Measurements from ENCODE around the gene TNS1. TPM values are rescaled to one million over a fixed set of nuclear protein-coding genes. Genes with fewer than 3 reads are reported as not detected.

Gene TNS1
- total RNA-seq, 4 donors from 2014 or later: 57.7 to 120 (median 95.7) TPM

GRCh38 chr2:218002143-218002844 is 501 bp downstream of the TNS1 start:
- 33 to 37% methylated on average over 8 to 12 of the region's 12 CpGs for WGBS, 2 donors
- DNase-seq (ENCODE audit: low spot score in 2 of 2): no peak
- H3K4me3 ChIP-seq (ENCODE audit: low read depth, poor library complexity, severe bottlenecking): no peak overlapping the region
- TF ChIP-seq, protein P1, sequence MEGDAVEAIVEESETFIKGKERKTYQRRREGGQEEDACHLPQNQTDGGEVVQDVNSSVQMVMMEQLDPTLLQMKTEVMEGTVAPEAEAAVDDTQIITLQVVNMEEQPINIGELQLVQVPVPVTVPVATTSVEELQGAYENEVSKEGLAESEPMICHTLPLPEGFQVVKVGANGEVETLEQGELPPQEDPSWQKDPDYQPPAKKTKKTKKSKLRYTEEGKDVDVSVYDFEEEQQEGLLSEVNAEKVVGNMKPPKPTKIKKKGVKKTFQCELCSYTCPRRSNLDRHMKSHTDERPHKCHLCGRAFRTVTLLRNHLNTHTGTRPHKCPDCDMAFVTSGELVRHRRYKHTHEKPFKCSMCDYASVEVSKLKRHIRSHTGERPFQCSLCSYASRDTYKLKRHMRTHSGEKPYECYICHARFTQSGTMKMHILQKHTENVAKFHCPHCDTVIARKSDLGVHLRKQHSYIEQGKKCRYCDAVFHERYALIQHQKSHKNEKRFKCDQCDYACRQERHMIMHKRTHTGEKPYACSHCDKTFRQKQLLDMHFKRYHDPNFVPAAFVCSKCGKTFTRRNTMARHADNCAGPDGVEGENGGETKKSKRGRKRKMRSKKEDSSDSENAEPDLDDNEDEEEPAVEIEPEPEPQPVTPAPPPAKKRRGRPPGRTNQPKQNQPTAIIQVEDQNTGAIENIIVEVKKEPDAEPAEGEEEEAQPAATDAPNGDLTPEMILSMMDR (IDR thresholded peaks at IDR 0.05): no peak
- no peak for TF ChIP-seq POLR2A (IDR thresholded peaks at IDR 0.05)
- intact Hi-C loops (cut with DNase I; ENCODE audit: low total_unique reads): no loop called here

- H3K4me3 ChIP-seq (ENCODE audit: low read depth, poor library complexity, severe bottlenecking): no peak overlapping the region
- no peak for TF ChIP-seq POLR2A (IDR thresholded peaks at IDR 0.05)
- TF ChIP-seq, protein P1 (IDR thresholded peaks at IDR 0.05): no peak
- WGBS, 2 donors: 36 to 55% methylated on average over 4 of the region's 4 CpGs
- no peak for DNase-seq (ENCODE audit: low spot score in 2 of 2)
- intact Hi-C loops (cut with DNase I; ENCODE audit: low total_unique reads): no loop called here
Measured at GRCh38 chr2:218001629-218002028, 1.2 kb downstream of the TNS1 start.

DNA sequence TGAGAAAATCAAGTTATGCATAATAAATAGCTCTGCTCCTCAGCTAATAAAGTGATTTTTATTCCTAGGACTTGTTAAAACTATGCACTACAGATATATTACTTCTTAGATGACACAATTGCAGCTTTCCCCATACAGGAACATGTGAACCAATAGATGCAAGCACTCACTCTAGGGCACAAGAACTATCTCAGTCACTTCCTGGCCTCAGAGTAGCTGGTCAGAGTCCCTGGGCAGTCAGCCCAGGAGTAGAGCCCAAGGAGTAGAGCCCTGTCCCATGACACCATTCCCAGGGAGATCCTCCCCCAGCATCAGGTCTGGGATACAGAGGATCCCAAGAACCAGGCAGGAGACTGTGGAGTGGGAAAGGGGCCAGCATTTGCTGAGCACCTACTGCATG is 2.7 kb downstream of the TNS1 start:
- no peak for DNase-seq (ENCODE audit: low spot score in 2 of 2)
- TF ChIP-seq, protein P1 (IDR thresholded peaks at IDR 0.05): no peak
- no peak for TF ChIP-seq POLR2A (IDR thresholded peaks at IDR 0.05)
- no peak overlapping the region for H3K4me3 ChIP-seq (ENCODE audit: low read depth, poor library complexity, severe bottlenecking)
- intact Hi-C loops (cut with DNase I; ENCODE audit: low total_unique reads): no loop called here

DNA sequence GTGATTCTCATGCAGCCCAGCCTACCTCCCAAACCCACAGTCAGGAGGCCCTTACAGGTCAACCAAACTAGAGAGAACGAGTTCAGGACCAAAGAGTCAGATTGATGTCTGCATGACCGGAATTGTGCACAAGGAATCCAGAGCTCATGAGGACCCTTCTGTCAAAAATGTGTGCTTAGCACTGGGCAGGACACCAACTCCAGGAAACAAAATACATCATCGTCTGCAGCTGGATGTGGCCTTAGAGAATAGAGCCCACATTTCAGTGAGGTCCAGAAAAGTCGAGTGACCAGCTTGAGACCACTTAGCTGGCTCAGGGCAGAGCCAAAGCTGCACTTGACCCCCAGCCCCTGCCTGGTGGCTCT is 3.2 kb downstream of the TNS1 start:
- WGBS, 2 donors: 53 to 65% methylated on average over 4 of the region's 4 CpGs
- TF ChIP-seq POLR2A (IDR thresholded peaks at IDR 0.05): no peak
- TF ChIP-seq, protein P1 (IDR thresholded peaks at IDR 0.05): no peak
- H3K4me3 ChIP-seq (ENCODE audit: low read depth, poor library complexity, severe bottlenecking): no peak overlapping the region
- no peak for DNase-seq (ENCODE audit: low spot score in 2 of 2)
- intact Hi-C loops (cut with DNase I; ENCODE audit: low total_unique reads): no loop called here

- intact Hi-C loops (cut with DNase I; ENCODE audit: low total_unique reads): no loop called here
- 63 to 68% methylated on average over 10 of the region's 10 CpGs for WGBS, 2 donors
- no peak for DNase-seq (ENCODE audit: low spot score in 2 of 2)
- TF ChIP-seq POLR2A (IDR thresholded peaks at IDR 0.05): no peak
- TF ChIP-seq, protein P1 (IDR thresholded peaks at IDR 0.05): no peak
- H3K4me3 ChIP-seq (ENCODE audit: low read depth, poor library complexity, severe bottlenecking): no peak overlapping the region
Measured at GRCh38 chr2:217998926-217999594, 3.7 kb downstream of the TNS1 start.

All from lower leg skin (tissue), 4 donors.